Panc1 (cell line): ENCODE measurements around the gene SPEM1. TPM values are rescaled to one million over a fixed set of nuclear protein-coding genes. Genes with fewer than 3 reads are reported as not detected.

Source experiments
- ATAC-seq: fragments of 200-7000 bp; cut with Tn5 transposase; 2 replicates; pipeline ENCODE4 v1.9.1; 2020; ENCODE audit warnings: mild to moderate bottlenecking, moderate library complexity
- BruUV-seq: library from RNA; stranded (reverse); fragments of 400-500 nt; replicated peaks from 2 replicates; lab custom pipeline; 2021; lab: Mats Ljungman, UMichigan
- CTCF ChIA-PET: fragments of 300-600 bp; sonication (Branson Sonifier 250); formaldehyde crosslinking; loops from one replicate; lab custom pipeline; 2022; ENCODE audit warnings: antibody characterized with exemption; lab: Charles Lee
- POLR2A ChIA-PET: fragments of 300-600 bp; sonication (Branson Sonifier 250); formaldehyde crosslinking; loops from one replicate; lab custom pipeline; 2022; ENCODE audit warnings: antibody characterized with exemption; lab: Charles Lee
- DNase-seq: peaks from one replicate; pipeline ENCODE4 v3.0.0-alpha.2; 2010; ENCODE audit warnings: low read depth, low spot score
- H3K27ac ChIP-seq: 2 replicates; pipeline ENCODE4 v1.5.1; 2011; ENCODE audit warnings: mild to moderate bottlenecking, low read length, inconsistent platforms
- H3K27me3 ChIP-seq: fragments of 200-500 bp; sonication (Bioruptor generic); 2 replicates; pipeline ENCODE4 v1.6.0; 2014; ENCODE audit warnings: low read length, inconsistent platforms; ENCODE audit not compliant: control insufficient read depth, insufficient read depth
- H3K36me3 ChIP-seq: fragments of 200-500 bp; sonication (Bioruptor generic); 2 replicates; pipeline ENCODE4 v1.5.1; 2014; ENCODE audit warnings: inconsistent platforms, mild to moderate bottlenecking, low read length, moderate library complexity; ENCODE audit not compliant: control insufficient read depth, insufficient read depth
- H3K4me1 ChIP-seq: 2 replicates; pipeline ENCODE4 v1.5.1; 2011; ENCODE audit warnings: inconsistent platforms, mild to moderate bottlenecking, low read length, moderate library complexity; ENCODE audit not compliant: control insufficient read depth, insufficient read depth
- H3K4me3 ChIP-seq, 2 experiments: 2 replicates each; pipeline ENCODE4 v1.5.1; 2011 to 2012; ENCODE audit warnings: low read depth in 2 of 2, low read length in 2 of 2, mild to moderate bottlenecking in 2 of 2, inconsistent platforms in 1 of 2, moderate library complexity in 1 of 2
- H3K9me3 ChIP-seq: fragments of 200-500 bp; sonication (Bioruptor generic); 2 replicates; pipeline ENCODE4 v1.5.1; 2014; ENCODE audit warnings: low read depth, mild to moderate bottlenecking, inconsistent platforms, low read length, moderate library complexity; ENCODE audit not compliant: control insufficient read depth, insufficient read depth
- POLR2AphosphoS5 ChIP-seq: IDR thresholded peaks from 2 replicates; pipeline ENCODE4 v1.6.1; 2012; ENCODE audit warnings: mild to moderate bottlenecking, low read depth, low read length, moderate library complexity
- REST ChIP-seq, 2 experiments: IDR thresholded peaks; 2 replicates each; pipeline ENCODE4 v1.6.1; 2011 to 2012; ENCODE audit warnings: low read depth in 2 of 2, control low read depth in 1 of 2, low read length in 1 of 2, mild to moderate bottlenecking in 1 of 2, moderate library complexity in 1 of 2; ENCODE audit not compliant: insufficient read depth in 1 of 2
- SIN3A ChIP-seq: IDR thresholded peaks from 2 replicates; pipeline ENCODE4 v1.6.1; 2012; ENCODE audit warnings: low read depth, mild to moderate bottlenecking, low read length, moderate library complexity, borderline replicate concordance; ENCODE audit not compliant: insufficient read depth
- TCF7L2 ChIP-seq: IDR thresholded peaks from 2 replicates; pipeline ENCODE4 v1.6.1; 2011; ENCODE audit warnings: mild to moderate bottlenecking, low read depth, low read length, inconsistent platforms
- in situ Hi-C: cut with HindIII; loops from 2 replicates; pipeline ENCODE4 v1.10.0; 2016; ENCODE audit warnings: low sequenced_read_pairs, low pct_unique_long_range_greater_than_20kb
- intact Hi-C: fragments of 100-400 bp; cut with micrococcal nuclease; formaldehyde crosslinking; loops from one replicate; pipeline ENCODE4 v1.10.0; 2022; ENCODE audit not compliant: unreplicated experiment
- total RNA-seq: library from RNA; stranded (reverse); gene quantifications from one replicate; pipeline ENCODE4 v1.2.1, GENCODE V29; 2021; ENCODE audit not compliant: unreplicated experiment
- TF ChIP-seq, protein P1 (sequence below): fragments of 450-650 bp; IDR thresholded peaks from 2 replicates; pipeline ENCODE4 v1.5.1; 2017; ENCODE audit warnings: mild to moderate bottlenecking

Gene SPEM1
- total RNA-seq, 1 experiment from 2014 or later = not detected

DNA sequence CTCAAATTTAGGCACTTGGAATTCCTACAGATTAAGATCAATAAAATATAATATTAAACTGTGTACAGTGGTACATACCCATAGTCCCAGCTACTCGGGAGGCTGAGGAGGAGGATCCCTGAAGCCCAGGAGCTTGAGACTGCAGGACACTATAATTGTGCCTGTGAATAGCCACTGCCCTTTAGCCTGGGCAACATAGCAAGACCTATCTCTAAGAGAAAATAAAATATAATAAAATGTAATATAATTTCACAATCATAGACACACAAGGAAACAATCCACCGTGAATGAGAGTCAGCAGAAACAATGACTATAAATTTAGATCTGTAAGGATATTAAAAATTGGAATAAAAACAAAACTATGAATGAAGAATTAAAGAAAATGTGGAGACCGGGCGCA, 49.3 kb upstream of the SPEM1 start:
- DNase-seq = no peak
- TF ChIP-seq REST (IDR thresholded peaks at IDR 0.05; ENCODE audit: insufficient read depth in 1 of 2, low read depth in 2 of 2, low read length in 1 of 2) (no peak), SIN3A (no peak), POLR2AphosphoS5 (no peak), TCF7L2 (no peak)
- TF ChIP-seq, protein P1, sequence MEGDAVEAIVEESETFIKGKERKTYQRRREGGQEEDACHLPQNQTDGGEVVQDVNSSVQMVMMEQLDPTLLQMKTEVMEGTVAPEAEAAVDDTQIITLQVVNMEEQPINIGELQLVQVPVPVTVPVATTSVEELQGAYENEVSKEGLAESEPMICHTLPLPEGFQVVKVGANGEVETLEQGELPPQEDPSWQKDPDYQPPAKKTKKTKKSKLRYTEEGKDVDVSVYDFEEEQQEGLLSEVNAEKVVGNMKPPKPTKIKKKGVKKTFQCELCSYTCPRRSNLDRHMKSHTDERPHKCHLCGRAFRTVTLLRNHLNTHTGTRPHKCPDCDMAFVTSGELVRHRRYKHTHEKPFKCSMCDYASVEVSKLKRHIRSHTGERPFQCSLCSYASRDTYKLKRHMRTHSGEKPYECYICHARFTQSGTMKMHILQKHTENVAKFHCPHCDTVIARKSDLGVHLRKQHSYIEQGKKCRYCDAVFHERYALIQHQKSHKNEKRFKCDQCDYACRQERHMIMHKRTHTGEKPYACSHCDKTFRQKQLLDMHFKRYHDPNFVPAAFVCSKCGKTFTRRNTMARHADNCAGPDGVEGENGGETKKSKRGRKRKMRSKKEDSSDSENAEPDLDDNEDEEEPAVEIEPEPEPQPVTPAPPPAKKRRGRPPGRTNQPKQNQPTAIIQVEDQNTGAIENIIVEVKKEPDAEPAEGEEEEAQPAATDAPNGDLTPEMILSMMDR = no peak
- no peaks in the 10 kb centered on the region for H3K4me1 ChIP-seq
- H3K27ac ChIP-seq = no peak overlapping the region
- no peak for ATAC-seq
- H3K4me3 ChIP-seq = no peak overlapping the region
- BruUV-seq = no TSS peak
- H3K27me3 ChIP-seq = no peaks in the 10 kb centered on the region
- ChIA-PET CTCF (no interaction called here), POLR2A (interaction anchor here (0.6 kb wide), 1 partner anchor 279 kb away, joined by 8 read pairs; no protein-coding TSS in a partner anchor)
- in situ Hi-C loops = no loop called here
- no peaks in the 10 kb centered on the region for H3K36me3 ChIP-seq
- no peaks in the 10 kb centered on the region for H3K9me3 ChIP-seq
- intact Hi-C loops = no loop called here

- H3K4me3 ChIP-seq = no peak overlapping the region
- ChIA-PET POLR2A (interaction anchor here (0.7 kb wide), 1 partner anchor 164 kb away, joined by 3 read pairs; no protein-coding TSS in a partner anchor), CTCF (no interaction called here)
- ATAC-seq = no peak
- TF ChIP-seq, protein P1 = no peak
- TF ChIP-seq POLR2AphosphoS5 (no peak), SIN3A (no peak), REST (IDR thresholded peaks at IDR 0.05; ENCODE audit: insufficient read depth in 1 of 2, low read depth in 2 of 2, low read length in 1 of 2) (no peak), TCF7L2 (no peak)
- no peaks in the 10 kb centered on the region for H3K27me3 ChIP-seq
- no peak for DNase-seq
- in situ Hi-C loops = no loop called here
- no peaks in the 10 kb centered on the region for H3K4me1 ChIP-seq
- H3K36me3 ChIP-seq = no peaks in the 10 kb centered on the region
- H3K9me3 ChIP-seq = peaks cover 3% of the 10 kb centered on the region; the same call in 1 of the 2 replicates
- BruUV-seq = no TSS peak
- intact Hi-C loops = no loop called here
- no peak overlapping the region for H3K27ac ChIP-seq
Measured at GRCh38 chr17:7374353-7374752, 45.8 kb upstream of the SPEM1 start.
